Measurements from ENCODE around the gene ZNF829. TPM values are rescaled to one million over a fixed set of nuclear protein-coding genes. Genes with fewer than 3 reads are reported as not detected.

The ZNF829 gene
- total RNA-seq, 4 donors from 2014 or later, result 2.5 to 5.4 (median 4.1) TPM

Small RNAs within 50 kb of the gene (small RNA-seq; reads per million reads assigned to genes)
- 0 reads per million in 3 donors for gene RF00019

Other genes starting within 250 kb of the ZNF829 start
- gene ZNF461, start 249.5 kb downstream of the ZNF829 start, total RNA-seq, result 10 to 100 TPM in 3 of 4 donors, 1 to 10 TPM in 1; 6.3 to 14.2 (median 10.5) TPM
- gene ZNF567, start 228.7 kb downstream of the ZNF829 start, total RNA-seq, result 1 to 10 TPM; 5.5 to 9.1 (median 6.9) TPM
- gene ZNF850, start 143.5 kb downstream of the ZNF829 start, total RNA-seq, result 1 to 10 TPM; 1.3 to 2.4 (median 2.0) TPM
- 10 to 100 TPM in 1 of 4 donors, 1 to 10 TPM in 3; 5.8 to 11.1 (median 7.8) TPM for gene ZNF790, start 77.9 kb downstream of the ZNF829 start, total RNA-seq
- 1 to 10 TPM; 3.0 to 6.6 (median 4.3) TPM for gene ZNF345, start 65.4 kb downstream of the ZNF829 start, total RNA-seq
- 10 to 100 TPM in 3 of 4 donors, 1 to 10 TPM in 1; 9.1 to 14.7 (median 12.6) TPM for gene ZNF568, start within 50 bp of the ZNF829 start, total RNA-seq
- gene ZNF420, start 162.1 kb upstream of the ZNF829 start, total RNA-seq, result 10 to 100 TPM in 2 of 4 donors, 1 to 10 TPM in 2; 8.5 to 19.1 (median 12.8) TPM